A549 treated with AZD9567 at 1 μM for 4 hours (cell line): Measurements from ENCODE around the gene DQX1. TPM values are rescaled to one million over a fixed set of nuclear protein-coding genes. Genes with fewer than 3 reads are reported as not detected.

ENCODE experiments used
- total RNA-seq: library from RNA; stranded (reverse); fragments of 200-300 nt; extraction: Qiagen RNA extraction; gene quantifications from 5 replicates; pipeline ENCODE4 v1.2.3, GENCODE V29; 2022; ENCODE audit not compliant: insufficient read depth

The DQX1 gene, protein sequence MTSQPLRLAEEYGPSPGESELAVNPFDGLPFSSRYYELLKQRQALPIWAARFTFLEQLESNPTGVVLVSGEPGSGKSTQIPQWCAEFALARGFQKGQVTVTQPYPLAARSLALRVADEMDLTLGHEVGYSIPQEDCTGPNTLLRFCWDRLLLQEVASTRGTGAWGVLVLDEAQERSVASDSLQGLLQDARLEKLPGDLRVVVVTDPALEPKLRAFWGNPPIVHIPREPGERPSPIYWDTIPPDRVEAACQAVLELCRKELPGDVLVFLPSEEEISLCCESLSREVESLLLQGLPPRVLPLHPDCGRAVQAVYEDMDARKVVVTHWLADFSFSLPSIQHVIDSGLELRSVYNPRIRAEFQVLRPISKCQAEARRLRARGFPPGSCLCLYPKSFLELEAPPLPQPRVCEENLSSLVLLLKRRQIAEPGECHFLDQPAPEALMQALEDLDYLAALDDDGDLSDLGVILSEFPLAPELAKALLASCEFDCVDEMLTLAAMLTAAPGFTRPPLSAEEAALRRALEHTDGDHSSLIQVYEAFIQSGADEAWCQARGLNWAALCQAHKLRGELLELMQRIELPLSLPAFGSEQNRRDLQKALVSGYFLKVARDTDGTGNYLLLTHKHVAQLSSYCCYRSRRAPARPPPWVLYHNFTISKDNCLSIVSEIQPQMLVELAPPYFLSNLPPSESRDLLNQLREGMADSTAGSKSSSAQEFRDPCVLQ
- total RNA-seq, result 0.09 to 0.27 TPM (median 0.16 TPM) in 3 of 5 replicates, not detected in the others

DNA sequence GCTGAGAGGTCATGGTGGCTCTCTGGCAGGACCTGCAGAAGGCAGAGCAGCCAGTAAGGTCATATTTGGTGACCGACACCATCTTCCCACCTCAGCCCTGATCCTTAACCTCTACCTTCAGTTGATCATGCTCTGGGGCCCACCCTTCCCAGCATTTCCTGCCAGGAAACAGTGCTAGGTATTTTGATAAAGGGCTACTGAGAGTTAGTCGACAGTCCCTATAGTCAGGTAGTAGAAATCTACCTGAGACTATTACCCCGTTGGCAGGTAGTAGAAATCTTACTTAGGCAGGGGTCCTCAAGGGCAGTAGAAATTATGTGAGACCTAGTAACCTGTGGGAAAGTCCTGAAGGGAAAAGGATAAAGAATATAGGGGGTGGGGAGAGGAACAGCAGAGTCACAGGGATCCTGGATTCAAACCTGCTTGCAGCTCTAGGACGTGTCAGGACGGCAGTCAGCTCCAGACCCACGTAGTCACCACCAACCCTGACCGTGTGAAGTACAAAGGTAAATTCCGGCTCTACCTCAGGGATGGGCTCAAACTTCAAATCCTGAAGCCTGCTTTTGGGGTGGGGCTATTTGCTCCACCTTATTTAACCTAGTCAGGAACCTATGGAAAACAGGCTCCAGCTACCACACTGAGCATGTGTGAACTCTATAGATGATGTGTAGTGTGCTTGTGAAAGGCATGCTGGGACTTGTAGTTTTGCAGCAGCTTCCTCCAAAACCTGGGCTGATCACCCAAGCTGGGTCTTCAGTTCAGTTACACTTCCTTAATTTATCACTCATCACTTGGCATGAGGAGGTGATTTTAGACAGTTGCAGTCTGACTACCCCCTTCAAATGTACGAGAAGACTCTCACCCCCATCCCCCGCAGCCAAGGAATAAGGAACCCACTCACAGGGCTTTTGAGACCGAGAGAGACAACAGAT lies at the start of gene DQX1:
DQX1 (minus strand) TSS at position 515 of the 932 bp plus-strand sequence; CDS start at position 13, 502 bp downstream.

DNA sequence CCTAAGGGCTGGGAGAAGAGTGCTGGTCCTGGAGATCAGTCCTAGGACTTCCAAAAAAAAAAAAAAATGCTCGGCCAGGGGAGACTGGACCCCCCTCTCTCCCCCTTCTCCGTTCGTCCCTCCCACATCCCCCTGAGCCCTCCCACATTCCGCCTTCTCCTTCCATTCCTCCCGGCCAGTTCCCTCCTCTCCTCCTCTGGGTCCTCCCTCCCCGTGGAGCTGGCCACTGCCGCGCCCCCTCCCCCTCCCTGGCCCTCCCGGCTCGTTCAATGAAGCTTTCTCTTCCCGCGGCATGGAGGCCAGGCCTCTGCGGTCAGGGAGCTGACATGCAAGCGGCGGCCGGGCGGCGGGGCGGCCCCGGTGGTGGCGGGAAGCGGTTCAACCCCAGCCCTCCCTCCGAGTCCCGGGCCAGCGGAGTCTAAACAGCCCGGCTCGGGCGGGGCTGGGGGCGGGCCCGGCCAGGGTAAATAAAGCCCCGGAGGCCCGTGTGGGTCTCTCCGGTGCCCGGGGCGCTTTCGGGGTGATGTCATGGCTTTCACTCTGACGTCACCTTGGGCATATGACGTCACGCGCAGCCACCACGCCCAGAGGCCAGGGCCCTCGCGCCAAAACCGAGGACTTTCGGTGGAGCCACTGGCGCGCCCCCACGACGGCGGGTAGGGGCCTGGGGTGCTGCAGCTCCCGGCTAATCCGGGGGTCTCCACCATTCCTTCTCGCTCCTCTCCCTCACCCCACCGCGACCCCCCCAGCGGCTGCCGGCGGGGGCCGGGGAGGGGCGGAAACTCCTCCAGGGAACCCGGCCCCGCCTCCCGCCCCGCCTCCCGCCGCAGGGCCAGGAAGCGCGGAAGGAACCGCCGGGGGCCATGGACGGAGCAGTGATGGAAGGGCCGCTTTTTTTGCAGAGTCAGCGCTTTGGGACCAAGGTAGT lies 28.1 kb upstream of the DQX1 start, which contains the start of the genes DOK1 and LOXL3:
DOK1 (plus strand) TSS at position 829 of the 928 bp plus-strand sequence; CDS start at position 864, 35 bp downstream.
LOXL3 (minus strand) TSS at position 51 of the 928 bp plus-strand sequence. CDS start 1,308 bp downstream, outside the sequence.

DNA sequence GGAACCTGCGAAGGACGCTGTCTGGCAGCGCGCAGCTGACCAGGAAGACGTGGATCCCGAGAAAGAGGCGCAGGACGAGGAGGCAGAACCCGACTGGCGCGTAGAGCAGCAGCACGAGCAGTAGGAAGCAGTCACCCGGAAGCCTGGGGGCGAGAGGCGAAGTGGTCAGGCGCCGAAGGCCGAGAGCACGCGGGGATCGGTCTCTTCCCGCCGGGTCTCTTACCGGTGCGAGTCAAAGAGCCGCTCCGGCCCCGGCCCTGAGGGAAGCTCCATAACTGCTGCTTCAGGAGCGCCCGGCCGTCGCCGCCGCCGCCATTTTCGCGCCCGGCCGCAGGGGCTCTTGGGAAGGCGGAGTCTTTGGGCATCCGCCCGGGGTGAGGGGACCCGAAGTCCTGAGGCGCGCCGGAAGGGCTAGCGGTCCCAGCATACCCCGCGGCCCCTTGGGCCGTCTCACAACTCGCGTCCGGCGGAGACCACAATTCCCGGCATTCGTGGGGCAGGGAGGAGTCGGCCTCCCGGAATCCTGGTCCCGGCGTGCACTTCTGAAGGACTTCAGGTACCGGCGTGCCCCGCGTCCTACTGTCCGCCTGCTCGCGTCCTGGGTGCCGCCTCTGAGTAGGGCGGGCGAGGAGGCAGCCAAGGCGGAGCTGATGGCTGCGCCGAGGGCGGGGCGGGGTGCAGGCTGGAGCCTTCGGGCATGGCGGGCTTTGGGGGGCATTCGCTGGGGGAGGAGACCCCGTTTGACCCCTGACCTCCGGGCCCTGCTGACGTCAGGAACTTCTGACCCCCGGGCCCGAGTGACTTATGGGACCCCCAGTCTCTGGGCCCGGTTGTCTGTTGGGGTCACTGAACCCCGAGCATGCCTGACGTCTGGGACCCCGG lies 3.6 kb upstream of the DQX1 start, which contains the start of the genes AUP1 and HTRA2:
AUP1 (minus strand) TSS at position 350 of the 882 bp plus-strand sequence; CDS start at position 273, 77 bp downstream.
HTRA2 (plus strand) TSS at position 577 of the 882 bp plus-strand sequence; CDS start at position 651, 74 bp downstream.

DNA sequence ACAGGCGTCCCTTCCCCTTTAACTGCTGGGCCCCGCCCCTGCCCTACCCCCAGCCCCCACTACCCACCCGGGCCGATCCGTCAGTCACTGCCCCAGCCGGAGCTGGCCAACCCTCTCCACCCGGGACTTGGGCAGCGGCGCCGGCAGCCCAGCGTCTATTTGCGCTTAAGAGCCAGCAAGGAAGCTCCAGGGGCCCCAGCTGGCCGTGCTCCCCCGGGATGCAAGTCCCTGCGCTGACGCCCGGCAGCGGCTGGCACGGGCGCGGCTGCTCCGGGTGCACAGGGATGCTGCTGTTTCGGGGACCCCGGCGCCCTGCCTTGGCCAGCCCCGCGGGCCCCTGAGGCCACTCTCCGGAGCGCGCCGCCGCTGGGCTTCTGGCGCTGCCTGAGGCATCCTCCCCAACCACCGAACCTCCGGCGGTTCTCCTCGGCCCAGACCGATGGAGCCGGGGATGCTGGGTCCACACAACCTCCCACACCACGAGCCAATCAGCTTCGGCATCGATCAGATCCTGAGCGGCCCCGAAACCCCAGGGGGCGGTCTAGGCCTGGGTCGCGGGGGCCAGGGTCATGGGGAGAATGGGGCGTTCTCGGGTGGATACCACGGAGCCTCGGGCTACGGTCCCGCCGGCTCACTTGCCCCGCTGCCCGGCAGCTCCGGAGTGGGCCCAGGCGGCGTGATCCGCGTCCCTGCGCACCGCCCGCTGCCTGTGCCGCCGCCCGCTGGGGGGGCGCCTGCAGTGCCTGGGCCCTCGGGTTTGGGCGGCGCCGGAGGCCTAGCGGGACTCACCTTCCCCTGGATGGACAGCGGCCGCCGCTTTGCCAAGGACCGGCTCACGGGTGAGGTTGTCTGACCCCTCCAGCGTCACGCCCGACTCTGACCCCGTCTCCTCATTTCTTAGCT lies 11.4 kb downstream of the DQX1 start, which contains the start of gene TLX2:
TLX2 (plus strand) TSS at position 83 of the 903 bp plus-strand sequence; CDS start at position 440, 357 bp downstream.

DNA sequence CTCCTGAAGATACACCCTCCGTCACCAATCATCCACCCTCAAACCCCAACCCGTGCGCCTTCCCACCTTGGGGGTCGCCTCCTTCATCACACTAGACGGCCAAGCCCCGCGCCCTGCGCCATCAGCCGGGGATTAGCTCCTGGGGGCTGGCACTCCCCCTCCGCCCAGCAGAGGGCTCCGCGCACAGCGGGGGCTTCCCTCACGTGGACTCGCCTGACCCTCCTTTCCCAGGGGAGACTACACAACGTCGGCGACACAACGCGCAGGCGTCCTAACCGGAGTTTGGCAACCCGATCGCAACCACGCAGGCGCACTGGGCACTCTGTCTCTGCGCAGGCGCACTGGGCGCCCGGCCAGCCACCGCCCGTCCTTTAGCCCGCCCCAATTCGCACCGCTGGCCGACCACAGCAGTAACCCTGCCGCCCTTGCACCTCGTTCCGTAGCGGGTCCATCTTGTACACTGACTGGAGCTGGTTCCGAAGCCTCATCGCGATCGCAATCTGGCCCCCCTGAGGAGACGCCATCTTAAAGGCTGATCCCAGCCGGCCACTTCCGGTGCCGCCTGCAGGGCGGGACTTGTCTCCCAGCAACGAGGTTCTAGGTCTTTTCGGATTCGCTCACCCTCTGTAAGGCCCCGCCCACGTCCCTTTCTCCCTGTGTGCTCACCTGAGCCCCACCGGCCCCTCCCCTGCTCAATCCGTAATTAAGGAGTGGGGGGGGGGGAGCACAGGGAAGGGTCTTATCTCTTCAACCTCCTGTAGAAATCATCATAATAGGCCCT lies 18.7 kb downstream of the DQX1 start, which contains the start of gene PCGF1:
PCGF1 (minus strand) TSS at position 551 of the 781 bp plus-strand sequence; CDS start at position 524, 27 bp downstream.

DNA sequence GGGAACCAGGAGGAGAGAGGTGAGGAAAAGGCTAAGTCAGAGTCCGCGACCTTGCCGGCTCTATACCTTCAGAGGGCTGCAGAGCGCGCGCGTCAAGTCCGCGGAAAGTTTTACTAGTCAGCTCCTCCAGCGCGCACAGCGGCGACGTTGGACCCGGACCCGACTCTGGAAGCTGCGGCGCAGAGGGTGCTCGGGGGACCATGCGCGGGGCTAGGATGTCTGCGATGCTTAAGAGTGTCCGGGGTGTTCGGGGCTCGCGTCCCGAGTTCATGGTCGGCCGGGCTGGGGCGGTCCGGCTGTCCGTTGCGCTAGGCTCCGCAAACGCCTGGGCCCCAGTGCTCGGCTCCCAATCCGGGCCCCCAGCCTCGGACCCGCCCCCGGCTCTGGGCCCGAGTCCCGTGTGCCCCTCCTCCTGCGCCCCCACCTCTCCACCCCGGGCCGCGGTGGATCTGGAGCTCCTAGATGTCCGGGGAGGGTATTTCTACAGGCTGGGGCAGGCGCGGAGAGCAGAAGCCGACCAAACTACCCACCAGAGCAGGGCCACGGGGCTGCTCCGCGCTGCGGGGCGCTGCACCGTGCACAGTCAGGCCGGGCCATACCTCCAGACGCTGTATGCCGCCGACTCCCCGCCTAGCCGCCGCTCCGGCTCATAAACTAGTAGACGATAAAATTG lies 26.6 kb downstream of the DQX1 start, which contains the start of gene LBX2:
LBX2 (minus strand) TSS at position 337 of the 673 bp plus-strand sequence; CDS start at position 271, 66 bp downstream.

DNA sequence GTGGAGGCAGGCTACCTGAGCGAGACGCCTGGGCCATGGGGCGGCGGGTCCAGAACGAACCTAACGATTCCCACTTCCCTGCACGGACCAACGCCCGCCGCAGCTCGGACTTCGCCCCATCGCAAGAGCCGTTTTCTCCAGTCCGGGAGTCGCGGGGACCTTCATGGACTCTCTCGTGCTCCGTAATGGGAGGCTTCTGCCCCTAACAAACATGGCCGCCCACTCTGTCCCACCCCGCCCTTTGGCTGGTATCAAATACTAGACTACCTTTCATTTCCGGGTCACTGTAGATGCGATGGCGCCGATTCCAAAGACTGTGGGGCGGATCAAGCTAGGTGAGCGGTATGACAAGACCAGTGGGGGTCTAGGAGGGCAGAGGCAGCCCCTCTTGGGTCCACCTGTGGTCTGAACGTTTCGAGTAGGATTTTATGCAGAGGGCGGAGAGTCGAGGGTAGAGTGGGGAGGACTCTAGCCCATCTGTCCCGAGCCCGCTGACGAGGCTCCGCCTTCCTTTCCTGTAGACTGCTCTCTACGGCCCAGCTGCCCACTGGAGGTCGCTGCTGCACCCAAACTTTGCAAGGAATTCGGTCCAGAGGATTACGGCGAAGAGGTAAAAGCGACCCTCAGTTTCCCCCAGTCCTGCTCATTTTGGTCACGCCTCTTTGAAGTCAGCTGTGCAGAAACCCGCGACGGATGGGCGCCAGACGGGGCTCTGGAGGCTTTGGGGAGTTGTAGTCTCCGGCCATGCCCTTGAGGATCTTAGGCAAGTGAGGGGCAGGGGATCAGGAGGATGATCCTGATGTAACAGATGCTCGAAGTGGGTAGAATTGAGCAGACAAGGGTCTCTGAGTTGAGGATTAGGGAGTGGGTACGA lies 43.0 kb downstream of the DQX1 start, which contains the start of the genes CCDC142 and TTC31:
CCDC142 (minus strand) TSS at position 198 of the 874 bp plus-strand sequence; CDS start at position 37, 161 bp downstream.
TTC31 (plus strand) TSS at position 281 of the 874 bp plus-strand sequence; CDS start at position 296, 15 bp downstream.

DNA sequence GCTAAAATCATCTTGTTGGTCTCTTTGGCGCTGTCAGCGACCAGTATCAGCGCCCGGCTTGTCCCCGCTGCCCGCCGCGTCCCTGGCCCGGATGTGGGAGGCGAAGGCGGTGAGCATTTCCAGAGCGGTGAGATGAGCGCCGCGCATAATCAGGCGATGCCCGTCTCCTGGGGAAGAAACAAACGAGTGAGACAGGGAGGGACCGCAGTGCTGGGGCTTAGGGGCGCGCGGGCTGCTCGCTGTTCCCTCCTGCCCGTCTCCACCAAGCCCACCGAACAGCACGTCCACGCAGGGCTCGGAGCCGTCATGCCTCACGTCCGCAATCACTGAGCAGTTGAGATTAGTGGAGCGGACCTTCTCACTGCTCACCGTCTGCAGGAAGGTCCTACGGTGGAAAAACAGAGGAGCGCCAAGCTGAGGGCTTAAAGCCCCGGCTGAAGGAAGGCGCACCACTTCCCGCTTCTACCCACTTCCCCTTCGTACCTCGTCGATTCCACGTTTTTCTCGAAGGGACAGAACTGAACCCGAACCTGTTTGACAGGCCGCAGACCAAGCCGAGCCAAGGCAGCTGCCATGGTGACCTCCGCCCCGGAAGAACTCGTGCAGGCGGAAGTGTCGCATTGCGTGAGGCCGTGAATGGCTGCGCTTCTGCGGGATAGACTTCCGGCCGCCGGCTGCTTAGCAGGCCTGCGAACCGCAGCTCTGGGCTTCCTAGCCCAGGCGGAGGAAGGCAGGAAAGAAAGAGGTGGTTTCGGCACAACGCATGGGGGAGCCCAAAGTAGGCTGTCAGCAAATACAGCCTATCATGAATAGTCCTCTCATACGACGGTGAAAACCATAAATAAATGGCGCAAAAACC lies 53.7 kb downstream of the DQX1 start, which contains the start of gene MRPL53:
MRPL53 (minus strand) TSS at position 595 of the 859 bp plus-strand sequence; CDS start at position 575, 20 bp downstream.

Other genes starting within 250 kb of the DQX1 start
- 0.23 to 0.55 TPM (median 0.51 TPM) in 4 of 5 replicates, not detected in the other for gene SLC4A5, start 182.8 kb downstream of the DQX1 start, total RNA-seq
- 108 to 152 TPM (median 145 TPM) in 5 replicates for gene DCTN1, start 145.9 kb downstream of the DQX1 start, total RNA-seq
- gene C2orf81, start 104.6 kb downstream of the DQX1 start, total RNA-seq, result 2.9 to 5.0 TPM (median 4.2 TPM) in 5 replicates
- gene WDR54, start 104.5 kb downstream of the DQX1 start, total RNA-seq, result 81.9 to 90.0 TPM (median 89.3 TPM) in 5 replicates
- 21.5 to 26.2 TPM (median 25.1 TPM) in 5 replicates for gene RTKN, start 84.3 kb downstream of the DQX1 start, total RNA-seq
- 28.3 to 54.8 TPM (median 52.5 TPM) in 5 replicates for gene INO80B, start 71.1 kb downstream of the DQX1 start, total RNA-seq
- gene WBP1, start 67.8 kb downstream of the DQX1 start, total RNA-seq, result 65.3 to 86.2 TPM (median 83.5 TPM) in 5 replicates
- gene MOGS, start 60.8 kb downstream of the DQX1 start, total RNA-seq, result 39.3 to 56.5 TPM (median 54.1 TPM) in 5 replicates
- gene MRPL53, start 53.6 kb downstream of the DQX1 start, total RNA-seq, result 98.3 to 143 TPM (median 142 TPM) in 5 replicates
- gene CCDC142, start 43.2 kb downstream of the DQX1 start, total RNA-seq, result 14.4 to 15.4 TPM (median 14.5 TPM) in 5 replicates
- gene TTC31, start 43.1 kb downstream of the DQX1 start, total RNA-seq, result 12.7 to 19.4 TPM (median 18.6 TPM) in 5 replicates
- 2.7 to 3.9 TPM (median 3.2 TPM) in 4 of 5 replicates, not detected in the other for gene LBX2, start 26.6 kb downstream of the DQX1 start, total RNA-seq
- 34.2 to 37.9 TPM (median 35.0 TPM) in 5 replicates for gene PCGF1, start 18.5 kb downstream of the DQX1 start, total RNA-seq
- 0.28 to 0.46 TPM (median 0.37 TPM) in 4 of 5 replicates, not detected in the other for gene TLX2, start 11.8 kb downstream of the DQX1 start, total RNA-seq
- gene AUP1, start 3.5 kb upstream of the DQX1 start, total RNA-seq, result 174 to 251 TPM (median 241 TPM) in 5 replicates
- gene HTRA2, start 3.7 kb upstream of the DQX1 start, total RNA-seq, result 35.6 to 41.1 TPM (median 39.5 TPM) in 5 replicates
- 0.22 to 8.4 TPM (median 0.42 TPM) in 5 replicates for gene LOXL3, start 27.7 kb upstream of the DQX1 start, total RNA-seq
- gene DOK1, start 28.5 kb upstream of the DQX1 start, total RNA-seq, result 3.7 to 6.0 TPM (median 4.8 TPM) in 5 replicates
- not detected in 5 replicates for gene M1AP, start 122.1 kb upstream of the DQX1 start, total RNA-seq
- gene SEMA4F, start 128.0 kb upstream of the DQX1 start, total RNA-seq, result 9.7 to 12.1 TPM (median 11.4 TPM) in 5 replicates